Skeletal muscle cell (primary cell): ENCODE measurements around the gene AFDN.
"Not testable (repeated sequence)": the region's sequence is repeated elsewhere in the genome, so short reads cannot be mapped to it uniquely, and the experiment has no call there.

ENCODE experiments used
- DNase-seq: peaks from one replicate; pipeline ENCODE4 v3.0.0-alpha.2; 2010; ENCODE audit warnings: low read depth
- H3K4me3 ChIP-seq: 2 replicates; pipeline ENCODE4 v1.5.1; 2011; ENCODE audit warnings: low read depth, mild to moderate bottlenecking, control low read depth, low read length, moderate library complexity

The AFDN gene

GRCh38 chr6:167984144-167984719 lies 157.5 kb downstream of the AFDN start:
- H3K4me3 ChIP-seq: no peak overlapping the region
- no peak for DNase-seq

GRCh38 chr6:167984876-167985604 lies 158.3 kb downstream of the AFDN start:
- H3K4me3 ChIP-seq: no peak overlapping the region
- no peak for DNase-seq

GRCh38 chr6:167985911-167986595 lies 159.3 kb downstream of the AFDN start:
- H3K4me3 ChIP-seq: no peak overlapping the region
- DNase-seq: no peak

- H3K4me3 ChIP-seq: no peak overlapping the region
- DNase-seq: no peak
These were observed 160.9 kb downstream of the AFDN start for GRCh38 chr6:167987396-167988153.

GRCh38 chr6:167988154-167988495 lies 161.4 kb downstream of the AFDN start:
- no peak overlapping the region for H3K4me3 ChIP-seq
- no peak for DNase-seq

GRCh38 chr6:167988945-167989841 lies 162.5 kb downstream of the AFDN start:
- H3K4me3 ChIP-seq: no peak overlapping the region
- no peak for DNase-seq

- no peak for DNase-seq
- no peak overlapping the region for H3K4me3 ChIP-seq
These were observed 163.6 kb downstream of the AFDN start for GRCh38 chr6:167990016-167990945.

- DNase-seq: no peak
- no peak overlapping the region for H3K4me3 ChIP-seq
These were observed 166.5 kb downstream of the AFDN start for GRCh38 chr6:167993169-167993568.

- H3K4me3 ChIP-seq: no peak overlapping the region
- no peak for DNase-seq
These were observed 167.1 kb downstream of the AFDN start for GRCh38 chr6:167993831-167994230.

GRCh38 chr6:167995302-167995701 lies 168.6 kb downstream of the AFDN start:
- H3K4me3 ChIP-seq: no peak overlapping the region

GRCh38 chr6:167995731-167996151 lies 169.0 kb downstream of the AFDN start:
- no peak for DNase-seq
- no peak overlapping the region for H3K4me3 ChIP-seq

More at GRCh38 chr6:167995302-167995701, 168.6 kb downstream of the AFDN start:
- no peak for DNase-seq

- no peak for DNase-seq
These were observed 169.9 kb downstream of the AFDN start for GRCh38 chr6:167996424-167997199.

GRCh38 chr6:167997642-167998041 lies 170.9 kb downstream of the AFDN start, which contains the start of gene KIF25:
Gene KIF25, plus strand, starts transcription at chr6:167997671. Its CDS starts 31,915 bp downstream, at chr6:168029586.
- H3K4me3 ChIP-seq: no peak within 1 kb of the TSS
- no peak for DNase-seq

More at GRCh38 chr6:167996424-167997199, 169.9 kb downstream of the AFDN start:
- H3K4me3 ChIP-seq: no peak overlapping the region

- no peak overlapping the region for H3K4me3 ChIP-seq
- no peak for DNase-seq
These were observed 171.5 kb downstream of the AFDN start for GRCh38 chr6:167998215-167998614.

- H3K4me3 ChIP-seq: no peak overlapping the region
- DNase-seq: no peak
These were observed 173.7 kb downstream of the AFDN start for GRCh38 chr6:168000198-168001028.

GRCh38 chr6:168001029-168001332 lies 174.3 kb downstream of the AFDN start:
- no peak overlapping the region for H3K4me3 ChIP-seq
- no peak for DNase-seq

- not testable (repeated sequence) for H3K4me3 ChIP-seq
These were observed 174.8 kb downstream of the AFDN start for GRCh38 chr6:168001514-168001913.

More at GRCh38 chr6:168001514-168001913, 174.8 kb downstream of the AFDN start:
- DNase-seq: not testable (repeated sequence)
